HEK293 (cell line): Measurements from ENCODE around the gene PRLHR.
A peak's percentile ranks its signal among the peaks of the same experiment; 100 is the strongest.

Experiments
- CTCF ChIA-PET: fragments of 350-600 bp; formaldehyde crosslinking; extraction: SDS; loops from one replicate; lab custom pipeline; 2021; ENCODE audit warnings: antibody characterized with exemption; lab: Yijun Ruan, JAX
- POLR2A ChIA-PET: fragments of 300-600 bp; formaldehyde crosslinking; extraction: SDS; loops from one replicate; lab custom pipeline; 2020; ENCODE audit warnings: antibody characterized with exemption, inconsistent platforms; lab: Yijun Ruan, JAX
- H3K27ac ChIP-seq: fragments of 200-500 bp; sonication (Bioruptor generic); 2 replicates; pipeline ENCODE4 v1.5.1; 2014; ENCODE audit warnings: low read depth, low read length, control low read depth, inconsistent platforms; ENCODE audit errors: extremely low read depth
- H3K36me3 ChIP-seq, 2 experiments: fragments of 200-500 bp in 1 of 2; sonication (Bioruptor generic) in 1 of 2; 1 replicate in 1 of 2; 2 replicates in 1 of 2; pipeline ENCODE4 v1.5.1; 2014 to 2017; ENCODE audit warnings: inconsistent platforms in 2 of 2, low read length in 2 of 2; ENCODE audit not compliant: control insufficient read depth in 2 of 2, insufficient read depth in 1 of 2
- H3K4me1 ChIP-seq: fragments of 200-500 bp; sonication (Bioruptor generic); 2 replicates; pipeline ENCODE4 v1.5.1; 2014; ENCODE audit warnings: mild to moderate bottlenecking, low read length, inconsistent platforms; ENCODE audit not compliant: control insufficient read depth, insufficient read depth
- H3K4me3 ChIP-seq: 2 replicates; pipeline ENCODE4 v1.5.1; 2011; ENCODE audit warnings: low read depth, mild to moderate bottlenecking, control low read depth, low read length, moderate library complexity
- H3K9me3 ChIP-seq: fragments of 200-500 bp; sonication (Bioruptor generic); 2 replicates; pipeline ENCODE4 v1.5.1; 2014; ENCODE audit warnings: low read depth, low read length, inconsistent platforms; ENCODE audit not compliant: control insufficient read depth, insufficient read depth
- GLIS1 ChIP-seq: fragments of 450-650 bp; formaldehyde crosslinking; IDR thresholded peaks from 2 replicates; pipeline ENCODE4 v1.5.1; 2016; ENCODE audit warnings: missing biosample characterization, missing genetic modification characterization
- PATZ1 ChIP-seq: fragments of 450-650 bp; formaldehyde crosslinking; IDR thresholded peaks from 2 replicates; pipeline ENCODE4 v1.5.1; 2016; ENCODE audit warnings: missing biosample characterization, missing genetic modification characterization
- SP7 ChIP-seq: fragments of 450-650 bp; formaldehyde crosslinking; IDR thresholded peaks from 2 replicates; pipeline ENCODE4 v1.5.1; 2016; ENCODE audit warnings: missing biosample characterization, missing genetic modification characterization
- TCF7L2 ChIP-seq: IDR thresholded peaks from 2 replicates; pipeline ENCODE4 v1.6.1; 2011; ENCODE audit warnings: low read depth, mild to moderate bottlenecking, inconsistent platforms, low read length, moderate library complexity, borderline replicate concordance
- ZIC2 ChIP-seq: fragments of 450-650 bp; formaldehyde crosslinking; IDR thresholded peaks from 2 replicates; pipeline ENCODE4 v1.5.1; 2016; ENCODE audit warnings: missing biosample characterization, missing genetic modification characterization
- ZNF10 ChIP-seq: fragments of 450-650 bp; formaldehyde crosslinking; IDR thresholded peaks from 2 replicates; pipeline ENCODE4 v1.5.1; 2017; ENCODE audit warnings: missing biosample characterization, missing genetic modification characterization
- ZNF202 ChIP-seq: fragments of 450-650 bp; formaldehyde crosslinking; IDR thresholded peaks from 2 replicates; pipeline ENCODE4 v1.5.1; 2016; ENCODE audit warnings: missing biosample characterization, missing genetic modification characterization, borderline replicate concordance
- ZNF221 ChIP-seq: fragments of 450-650 bp; formaldehyde crosslinking; IDR thresholded peaks from 2 replicates; pipeline ENCODE4 v1.5.1; 2017; ENCODE audit warnings: missing biosample characterization, missing genetic modification characterization, borderline replicate concordance
- ZNF529 ChIP-seq: fragments of 450-650 bp; formaldehyde crosslinking; IDR thresholded peaks from 2 replicates; pipeline ENCODE4 v1.5.1; 2017; ENCODE audit warnings: missing genetic modification characterization, missing biosample characterization; ENCODE audit not compliant: insufficient replicate concordance
- ZNF610 ChIP-seq: fragments of 450-650 bp; formaldehyde crosslinking; IDR thresholded peaks from 2 replicates; pipeline ENCODE4 v1.5.1; 2016; ENCODE audit warnings: missing biosample characterization, missing genetic modification characterization, borderline replicate concordance
- ZNF654 ChIP-seq: fragments of 450-650 bp; formaldehyde crosslinking; IDR thresholded peaks from 2 replicates; pipeline ENCODE4 v1.5.1; 2016; ENCODE audit warnings: low read depth, missing biosample characterization, missing genetic modification characterization
- ZNF670 ChIP-seq: fragments of 450-650 bp; formaldehyde crosslinking; IDR thresholded peaks from 2 replicates; pipeline ENCODE4 v1.5.1; 2016; ENCODE audit warnings: missing biosample characterization, missing genetic modification characterization, low read depth
- ZNF692 ChIP-seq: fragments of 450-650 bp; formaldehyde crosslinking; IDR thresholded peaks from 2 replicates; pipeline ENCODE4 v1.5.1; 2016; ENCODE audit warnings: missing biosample characterization, missing genetic modification characterization
- ZSCAN30 ChIP-seq: fragments of 450-650 bp; IDR thresholded peaks from 2 replicates; pipeline ENCODE4 v1.5.1; 2018; ENCODE audit warnings: missing biosample characterization, mild to moderate bottlenecking, missing genetic modification characterization, moderate library complexity
- TF ChIP-seq, protein P1 (sequence below): fragments of 450-650 bp; formaldehyde crosslinking; IDR thresholded peaks from 2 replicates; pipeline ENCODE4 v1.5.1; 2016; ENCODE audit warnings: missing biosample characterization, missing genetic modification characterization
- TF ChIP-seq, protein P2 (sequence below): fragments of 450-650 bp; formaldehyde crosslinking; IDR thresholded peaks from 2 replicates; pipeline ENCODE4 v1.5.1; 2016; ENCODE audit warnings: missing biosample characterization, missing genetic modification characterization

PRLHR gene

GRCh38 chr10:118638680-118639079 is 43.2 kb upstream of the PRLHR start:
- no peak overlapping the region for H3K4me3 ChIP-seq
- no peaks in the 10 kb centered on the region for H3K4me1 ChIP-seq
- ChIA-PET POLR2A (no interaction called here), CTCF (interaction anchor here (0.6 to 1.2 kb wide), 2 partner anchors 11 to 83 kb away, joined by 3 read pairs; no protein-coding TSS in a partner anchor)
- H3K36me3 ChIP-seq: no peaks in the 10 kb centered on the region
- TF ChIP-seq ZSCAN30 (tag by site-specific recombination) (no peak), ZNF529 (tag by site-specific recombination) (no peak), ZNF670 (tag by site-specific recombination) (no peak), ZNF610 (no peak), ZNF202 (tag by site-specific recombination) (no peak), PATZ1 (no peak), TCF7L2 (no peak), ZNF221 (tag by site-specific recombination) (no peak), ZNF654 (no peak), ZNF692 (tag by site-specific recombination) (no peak)
- TF ChIP-seq, protein P1, sequence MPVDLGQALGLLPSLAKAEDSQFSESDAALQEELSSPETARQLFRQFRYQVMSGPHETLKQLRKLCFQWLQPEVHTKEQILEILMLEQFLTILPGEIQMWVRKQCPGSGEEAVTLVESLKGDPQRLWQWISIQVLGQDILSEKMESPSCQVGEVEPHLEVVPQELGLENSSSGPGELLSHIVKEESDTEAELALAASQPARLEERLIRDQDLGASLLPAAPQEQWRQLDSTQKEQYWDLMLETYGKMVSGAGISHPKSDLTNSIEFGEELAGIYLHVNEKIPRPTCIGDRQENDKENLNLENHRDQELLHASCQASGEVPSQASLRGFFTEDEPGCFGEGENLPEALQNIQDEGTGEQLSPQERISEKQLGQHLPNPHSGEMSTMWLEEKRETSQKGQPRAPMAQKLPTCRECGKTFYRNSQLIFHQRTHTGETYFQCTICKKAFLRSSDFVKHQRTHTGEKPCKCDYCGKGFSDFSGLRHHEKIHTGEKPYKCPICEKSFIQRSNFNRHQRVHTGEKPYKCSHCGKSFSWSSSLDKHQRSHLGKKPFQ (tag by site-specific recombination): no peak
- TF ChIP-seq, protein P2, sequence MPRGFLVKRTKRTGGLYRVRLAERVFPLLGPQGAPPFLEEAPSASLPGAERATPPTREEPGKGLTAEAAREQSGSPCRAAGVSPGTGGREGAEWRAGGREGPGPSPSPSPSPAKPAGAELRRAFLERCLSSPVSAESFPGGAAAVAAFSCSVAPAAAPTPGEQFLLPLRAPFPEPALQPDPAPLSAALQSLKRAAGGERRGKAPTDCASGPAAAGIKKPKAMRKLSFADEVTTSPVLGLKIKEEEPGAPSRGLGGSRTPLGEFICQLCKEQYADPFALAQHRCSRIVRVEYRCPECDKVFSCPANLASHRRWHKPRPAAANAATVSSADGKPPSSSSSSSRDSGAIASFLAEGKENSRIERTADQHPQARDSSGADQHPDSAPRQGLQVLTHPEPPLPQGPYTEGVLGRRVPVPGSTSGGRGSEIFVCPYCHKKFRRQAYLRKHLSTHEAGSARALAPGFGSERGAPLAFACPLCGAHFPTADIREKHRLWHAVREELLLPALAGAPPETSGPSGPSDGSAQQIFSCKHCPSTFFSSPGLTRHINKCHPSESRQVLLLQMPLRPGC (tag by site-specific recombination): no peak
- H3K27ac ChIP-seq: no peak overlapping the region
- no peaks in the 10 kb centered on the region for H3K9me3 ChIP-seq

DNA sequence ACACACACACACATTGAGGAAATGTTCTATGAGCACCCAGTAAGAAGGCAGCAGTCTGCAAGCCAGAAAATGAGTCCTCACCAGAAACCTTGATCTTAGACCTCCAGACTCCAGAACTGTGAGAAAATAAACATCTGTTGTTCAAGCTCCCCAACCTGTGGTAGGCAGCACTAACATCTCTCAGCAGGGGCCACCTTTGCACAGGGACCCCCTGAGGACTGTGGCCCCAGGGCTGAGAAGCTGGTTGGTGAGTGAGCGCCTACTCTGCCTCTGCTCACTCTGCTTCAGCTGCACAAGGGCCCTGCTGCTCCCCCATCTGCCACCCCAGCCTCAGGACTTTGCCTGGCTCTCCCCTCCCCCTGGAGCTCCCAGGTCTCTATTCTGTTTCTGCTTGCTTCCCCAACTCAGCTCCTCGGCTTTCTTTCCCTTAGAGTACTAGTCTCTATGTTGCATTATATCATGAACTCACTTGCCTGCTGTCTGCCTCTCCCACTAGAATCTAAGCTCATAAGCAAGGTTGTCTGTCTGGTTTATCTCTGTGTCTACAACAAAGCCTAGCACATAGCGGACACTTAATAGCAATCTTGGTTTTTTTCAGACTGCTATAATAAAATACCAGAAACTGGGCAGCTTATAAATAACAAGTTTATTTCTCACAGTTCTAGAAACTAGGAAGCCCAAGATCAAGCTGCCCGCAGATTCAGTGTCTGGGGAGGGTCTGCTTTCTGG is 40.4 kb upstream of the PRLHR start:
- Histone ChIP-seq H3K27ac (no peak overlapping the region), H3K9me3 (no peaks in the 10 kb centered on the region), H3K36me3 (no peaks in the 10 kb centered on the region), H3K4me3 (no peak overlapping the region), H3K4me1 (no peaks in the 10 kb centered on the region)
- POLR2A ChIA-PET: no interaction called here
- TF ChIP-seq SP7 (no peak), ZIC2 (tag by site-specific recombination) (peak; percentile 63), ZNF10 (tag by site-specific recombination) (no peak), GLIS1 (tag by site-specific recombination) (peak; percentile 74), ZNF202 (tag by site-specific recombination) (no peak)
- CTCF ChIA-PET: interaction anchor here (0.6 to 1.0 kb wide), 4 partner anchors 9 to 31 kb away, joined by 3 to 4 read pairs (median 4); no protein-coding TSS in a partner anchor
